ENCODE data around the gene PGGHG. TPM values are rescaled to one million over a fixed set of nuclear protein-coding genes. Genes with fewer than 3 reads are reported as not detected.

Gene PGGHG
- total RNA-seq, 2 donors from 2014 or later, result 10.6 to 12.9 TPM

- no peaks in the 10 kb centered on the region for H3K27me3 ChIP-seq
- no peaks in the 10 kb centered on the region for H3K9me3 ChIP-seq
- TF ChIP-seq CTCF (IDR thresholded peaks at IDR 0.05), result no peak
- no peaks in the 10 kb centered on the region for H3K4me1 ChIP-seq
- no peaks in the 10 kb centered on the region for H3K36me3 ChIP-seq
- intact Hi-C loops (cut with DNase I), result no loop called here
- no peak overlapping the region for H3K9ac ChIP-seq (ENCODE audit: low read depth in 2 of 2, low read length in 2 of 2)
- no peak overlapping the region for H3K4me3 ChIP-seq
- peak; percentile 23 for DNase-seq
- H3K27ac ChIP-seq, result peak overlapping the region; percentile 76
These were observed 19.6 kb upstream of the PGGHG start for GRCh38 chr11:269146-269890.

GRCh38 chr11:270451-271318 is 18.2 kb upstream of the PGGHG start:
- H3K9ac ChIP-seq (ENCODE audit: low read depth in 2 of 2, low read length in 2 of 2), result no peak overlapping the region
- no peaks in the 10 kb centered on the region for H3K9me3 ChIP-seq
- intact Hi-C loops (cut with DNase I), result no loop called here
- no peaks in the 10 kb centered on the region for H3K4me1 ChIP-seq
- no peak overlapping the region for H3K27ac ChIP-seq
- H3K36me3 ChIP-seq, result no peaks in the 10 kb centered on the region
- no peak for DNase-seq
- H3K27me3 ChIP-seq, result no peaks in the 10 kb centered on the region
- H3K4me3 ChIP-seq, result no peak overlapping the region
- no peak for TF ChIP-seq CTCF (IDR thresholded peaks at IDR 0.05)

GRCh38 chr11:271319-271715 is 17.6 kb upstream of the PGGHG start:
- Histone ChIP-seq H3K9me3 (no peaks in the 10 kb centered on the region), H3K27me3 (no peaks in the 10 kb centered on the region), H3K9ac (ENCODE audit: low read depth in 2 of 2, low read length in 2 of 2) (no peak overlapping the region), H3K27ac (no peak overlapping the region), H3K36me3 (no peaks in the 10 kb centered on the region), H3K4me1 (no peaks in the 10 kb centered on the region), H3K4me3 (no peak overlapping the region)
- intact Hi-C loops (cut with DNase I), result no loop called here
- peak; percentile 27 for DNase-seq
- TF ChIP-seq CTCF (IDR thresholded peaks at IDR 0.05), result no peak

- intact Hi-C loops (cut with DNase I), result no loop called here
- no peaks in the 10 kb centered on the region for H3K27me3 ChIP-seq
- H3K9me3 ChIP-seq, result no peaks in the 10 kb centered on the region
- no peak overlapping the region for H3K27ac ChIP-seq
- H3K9ac ChIP-seq (ENCODE audit: low read depth in 2 of 2, low read length in 2 of 2), result no peak overlapping the region
- H3K4me1 ChIP-seq, result no peaks in the 10 kb centered on the region
- TF ChIP-seq CTCF (IDR thresholded peaks at IDR 0.05), result no peak
- H3K4me3 ChIP-seq, result no peak overlapping the region
- no peak for DNase-seq
- H3K36me3 ChIP-seq, result no peaks in the 10 kb centered on the region
These were observed 16.6 kb upstream of the PGGHG start for GRCh38 chr11:272195-272930.

GRCh38 chr11:272931-273198 is 16.1 kb upstream of the PGGHG start:
- intact Hi-C loops (cut with DNase I), result no loop called here
- no peak for DNase-seq
- no peak for TF ChIP-seq CTCF (IDR thresholded peaks at IDR 0.05)

More at GRCh38 chr11:272931-273198, 16.1 kb upstream of the PGGHG start:
- no peak overlapping the region for H3K27ac ChIP-seq
- no peaks in the 10 kb centered on the region for H3K4me1 ChIP-seq
- no peaks in the 10 kb centered on the region for H3K36me3 ChIP-seq
- H3K9ac ChIP-seq (ENCODE audit: low read depth in 2 of 2, low read length in 2 of 2), result no peak overlapping the region
- no peaks in the 10 kb centered on the region for H3K9me3 ChIP-seq
- H3K4me3 ChIP-seq, result no peak overlapping the region
- no peaks in the 10 kb centered on the region for H3K27me3 ChIP-seq
